Measurements from ENCODE around the gene FAT2. TPM values are rescaled to one million over a fixed set of nuclear protein-coding genes. Genes with fewer than 3 reads are reported as not detected.
A peak's percentile ranks its signal among the peaks of the same experiment; 100 is the strongest.

Gene FAT2
- total RNA-seq, 2 experiments from 2014 or later: not detected

- H3K36me3 Mint-ChIP-seq: no peaks in the 10 kb centered on the region
- no peak overlapping the region for H3K27ac Mint-ChIP-seq
- H3K9me3 Mint-ChIP-seq (ENCODE audit: low read depth): no peaks in the 10 kb centered on the region
- ATAC-seq (no peak), DNase-seq (no peak)
- peaks cover 23% of the 10 kb centered on the region for H3K27me3 Mint-ChIP-seq
- H3K4me1 Mint-ChIP-seq: no peaks in the 10 kb centered on the region
- CTCF ChIA-PET: interaction anchor here (1.1 to 1.3 kb wide), 2 partner anchors 46 to 158 kb away, joined by 3 read pairs; partner anchors contain the start of gene SLC36A1
- no peak overlapping the region for H3K4me3 Mint-ChIP-seq
These were observed 14.4 kb upstream of the FAT2 start for GRCh38 chr5:151605559-151605958.

DNA sequence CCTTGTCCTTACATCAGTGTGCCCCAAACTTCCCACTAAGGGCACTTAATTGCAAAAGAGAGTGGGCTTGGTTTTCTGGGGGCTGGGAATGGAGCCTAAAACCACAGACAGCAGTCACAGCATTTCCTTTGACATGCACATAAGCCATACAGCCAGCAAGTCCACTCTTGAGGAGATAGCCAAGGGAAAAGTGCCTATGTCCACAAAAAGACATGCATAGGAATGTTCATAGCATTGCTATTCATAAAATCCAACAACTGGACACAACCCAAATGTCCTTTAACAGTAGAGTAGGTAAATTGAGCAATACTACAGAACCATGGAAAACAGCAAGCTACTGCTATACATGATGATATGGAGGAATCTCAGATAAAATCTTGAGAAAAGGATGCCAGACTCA, 11.7 kb upstream of the FAT2 start:
- Mint-ChIP-seq H3K4me3 (no peak overlapping the region), H3K27ac (no peak overlapping the region), H3K36me3 (no peaks in the 10 kb centered on the region), H3K27me3 (peaks cover 16% of the 10 kb centered on the region), H3K4me1 (peaks cover 6% of the 10 kb centered on the region), H3K9me3 (ENCODE audit: low read depth) (no peaks in the 10 kb centered on the region)
- DNase-seq: no peak
- no peak for ATAC-seq
- CTCF ChIA-PET: no interaction called here

DNA sequence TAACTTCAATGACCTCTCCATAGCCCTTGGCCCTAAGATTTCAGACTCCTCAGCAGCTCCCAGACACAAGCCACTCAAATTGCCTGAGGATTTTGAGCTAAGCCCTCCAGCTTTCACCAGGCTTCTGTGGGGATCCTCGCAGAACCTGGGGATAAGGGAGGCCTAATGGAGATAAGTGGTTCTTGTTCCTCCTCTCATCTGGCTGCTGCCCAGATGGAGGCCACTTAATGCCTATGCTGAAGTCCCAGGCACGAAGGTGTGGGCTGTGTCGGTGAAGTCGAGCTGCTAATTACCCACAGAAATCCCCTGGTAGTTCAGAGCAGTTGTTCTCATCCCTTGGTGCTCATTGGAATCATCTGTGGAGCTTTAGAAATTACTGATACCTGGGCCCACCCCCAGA, 10.3 kb upstream of the FAT2 start:
- CTCF ChIA-PET: no interaction called here
- Mint-ChIP-seq H3K9me3 (ENCODE audit: low read depth) (no peaks in the 10 kb centered on the region), H3K27me3 (peaks cover 9% of the 10 kb centered on the region), H3K36me3 (no peaks in the 10 kb centered on the region), H3K4me3 (no peak overlapping the region), H3K27ac (no peak overlapping the region), H3K4me1 (peaks cover 6% of the 10 kb centered on the region)
- ATAC-seq: no peak
- no peak for DNase-seq

GRCh38 chr5:151600069-151600665, 9.0 kb upstream of the FAT2 start:
- Mint-ChIP-seq H3K27me3 (peaks cover 9% of the 10 kb centered on the region), H3K4me3 (no peak overlapping the region), H3K9me3 (ENCODE audit: low read depth) (no peaks in the 10 kb centered on the region), H3K27ac (no peak overlapping the region), H3K4me1 (peaks cover 6% of the 10 kb centered on the region), H3K36me3 (no peaks in the 10 kb centered on the region)
- ATAC-seq: no peak
- CTCF ChIA-PET: no interaction called here
- no peak for DNase-seq

GRCh38 chr5:151598984-151599383, 7.9 kb upstream of the FAT2 start:
- DNase-seq (no peak), ATAC-seq (no peak)
- Mint-ChIP-seq H3K4me3 (no peak overlapping the region), H3K27me3 (peaks cover 7% of the 10 kb centered on the region), H3K9me3 (ENCODE audit: low read depth) (no peaks in the 10 kb centered on the region), H3K4me1 (peaks cover 6% of the 10 kb centered on the region), H3K27ac (no peak overlapping the region), H3K36me3 (no peaks in the 10 kb centered on the region)
- CTCF ChIA-PET: interaction anchor here (0.9 kb wide), 1 partner anchor 44 kb away, joined by 3 read pairs; no protein-coding TSS in a partner anchor

GRCh38 chr5:151598549-151598948, 7.4 kb upstream of the FAT2 start:
- Mint-ChIP-seq H3K27ac (no peak overlapping the region), H3K36me3 (no peaks in the 10 kb centered on the region), H3K9me3 (ENCODE audit: low read depth) (no peaks in the 10 kb centered on the region), H3K4me3 (no peak overlapping the region), H3K27me3 (peaks cover 7% of the 10 kb centered on the region), H3K4me1 (peaks cover 6% of the 10 kb centered on the region)
- CTCF ChIA-PET: interaction anchor here (0.7 to 0.9 kb wide), 2 partner anchors 43 to 53 kb away, joined by 3 read pairs; no protein-coding TSS in a partner anchor
- DNase-seq (no peak), ATAC-seq (peak; percentile 12)

GRCh38 chr5:151597749-151598148, 6.6 kb upstream of the FAT2 start:
- DNase-seq: no peak
- no peak for ATAC-seq
- CTCF ChIA-PET: no interaction called here
- peaks cover 6% of the 10 kb centered on the region for H3K4me1 Mint-ChIP-seq
- H3K27ac Mint-ChIP-seq: no peak overlapping the region
- no peaks in the 10 kb centered on the region for H3K9me3 Mint-ChIP-seq (ENCODE audit: low read depth)
- no peak overlapping the region for H3K4me3 Mint-ChIP-seq
- no peaks in the 10 kb centered on the region for H3K36me3 Mint-ChIP-seq
- peaks cover 2% of the 10 kb centered on the region for H3K27me3 Mint-ChIP-seq

GRCh38 chr5:151596828-151597539, 5.9 kb upstream of the FAT2 start:
- H3K27ac Mint-ChIP-seq: no peak overlapping the region
- H3K4me1 Mint-ChIP-seq: peaks cover 6% of the 10 kb centered on the region
- no peaks in the 10 kb centered on the region for H3K27me3 Mint-ChIP-seq
- no peak for ATAC-seq
- no peaks in the 10 kb centered on the region for H3K36me3 Mint-ChIP-seq
- no peak overlapping the region for H3K4me3 Mint-ChIP-seq
- DNase-seq: no peak
- CTCF ChIA-PET: no interaction called here
- no peaks in the 10 kb centered on the region for H3K9me3 Mint-ChIP-seq (ENCODE audit: low read depth)

DNA sequence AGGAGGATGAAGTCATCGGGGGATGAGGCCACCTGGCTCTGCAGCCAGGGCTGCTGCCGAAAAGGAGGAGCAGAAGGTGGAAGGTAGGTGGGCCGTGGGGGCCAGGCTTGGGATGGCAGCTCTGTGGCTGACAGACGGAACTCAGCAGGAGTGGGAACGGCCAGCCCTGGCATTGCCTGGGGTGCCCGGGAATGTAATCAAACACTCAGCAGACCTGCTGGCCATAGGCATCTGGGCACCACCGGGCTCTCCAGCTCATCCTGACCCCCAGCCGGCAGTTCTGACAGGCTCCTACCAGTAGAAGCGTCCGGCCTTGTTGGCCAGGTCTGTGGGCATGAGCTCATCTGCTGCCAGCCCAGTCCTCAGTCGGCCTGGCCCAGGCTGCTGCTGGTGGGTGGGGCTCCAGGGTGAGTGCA, 4.3 kb upstream of the FAT2 start:
- CTCF ChIA-PET: no interaction called here
- no peaks in the 10 kb centered on the region for H3K9me3 Mint-ChIP-seq (ENCODE audit: low read depth)
- no peak for ATAC-seq
- H3K27me3 Mint-ChIP-seq: no peaks in the 10 kb centered on the region
- H3K27ac Mint-ChIP-seq: no peak overlapping the region
- H3K4me3 Mint-ChIP-seq: no peak overlapping the region
- peaks cover 6% of the 10 kb centered on the region for H3K4me1 Mint-ChIP-seq
- no peak for DNase-seq
- H3K36me3 Mint-ChIP-seq: no peaks in the 10 kb centered on the region

- DNase-seq (no peak), ATAC-seq (no peak)
- no peaks in the 10 kb centered on the region for H3K9me3 Mint-ChIP-seq (ENCODE audit: low read depth)
- H3K4me3 Mint-ChIP-seq: no peak overlapping the region
- no peaks in the 10 kb centered on the region for H3K4me1 Mint-ChIP-seq
- H3K27me3 Mint-ChIP-seq: no peaks in the 10 kb centered on the region
- CTCF ChIA-PET: interaction anchor here (1.1 kb wide), 1 partner anchor 66 kb away, joined by 3 read pairs; no protein-coding TSS in a partner anchor
- H3K27ac Mint-ChIP-seq: no peak overlapping the region
- H3K36me3 Mint-ChIP-seq: no peaks in the 10 kb centered on the region
These were observed 1.8 kb upstream of the FAT2 start for GRCh38 chr5:151592855-151593408.

GRCh38 chr5:151589878-151590570, 1.1 kb downstream of the FAT2 start:
- Mint-ChIP-seq H3K27me3 (no peaks in the 10 kb centered on the region), H3K4me3 (no peak overlapping the region), H3K9me3 (ENCODE audit: low read depth) (no peaks in the 10 kb centered on the region), H3K4me1 (no peaks in the 10 kb centered on the region), H3K36me3 (no peaks in the 10 kb centered on the region), H3K27ac (no peak overlapping the region)
- DNase-seq: no peak
- CTCF ChIA-PET: no interaction called here
- ATAC-seq: no peak

DNA sequence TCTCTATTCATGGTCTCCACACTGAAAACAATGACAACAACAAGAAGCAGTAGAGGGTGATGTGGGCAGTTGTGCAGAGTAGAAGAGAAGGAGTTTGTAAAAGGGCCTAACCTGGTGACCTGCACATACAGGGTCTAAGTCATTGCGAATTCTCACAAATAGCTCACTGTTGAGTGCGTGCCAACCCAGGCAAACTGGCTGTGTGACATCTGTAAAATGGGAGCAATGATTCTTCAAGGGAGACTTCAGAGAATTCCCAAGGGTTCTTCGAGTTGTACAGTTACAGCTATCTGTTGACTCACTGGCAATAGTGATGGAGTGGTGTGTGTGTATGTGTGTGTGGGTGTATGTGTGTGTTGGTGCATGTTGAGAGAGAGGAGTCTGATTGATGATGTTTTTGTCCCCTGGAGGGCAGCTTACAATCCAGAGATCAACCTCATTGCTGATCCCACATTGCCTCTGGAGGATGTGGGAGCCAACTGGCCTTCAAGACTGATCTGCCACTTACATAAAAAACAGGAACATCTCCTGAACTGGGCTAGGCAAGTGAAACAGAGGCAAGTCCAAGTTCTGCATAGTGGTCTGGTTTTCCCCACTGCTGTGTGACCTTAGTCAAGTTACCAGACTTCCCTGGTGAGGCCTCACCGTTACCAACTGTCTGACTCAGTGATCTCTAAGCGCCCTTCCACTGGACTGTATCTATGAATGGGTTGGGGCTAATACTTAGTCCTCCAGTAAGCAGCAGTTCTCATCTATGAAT, 3.2 kb downstream of the FAT2 start:
- Mint-ChIP-seq H3K27ac (no peak overlapping the region), H3K4me1 (no peaks in the 10 kb centered on the region), H3K36me3 (no peaks in the 10 kb centered on the region), H3K4me3 (no peak overlapping the region), H3K9me3 (ENCODE audit: low read depth) (no peaks in the 10 kb centered on the region), H3K27me3 (no peaks in the 10 kb centered on the region)
- CTCF ChIA-PET: no interaction called here
- no peak for DNase-seq
- no peak for ATAC-seq

DNA sequence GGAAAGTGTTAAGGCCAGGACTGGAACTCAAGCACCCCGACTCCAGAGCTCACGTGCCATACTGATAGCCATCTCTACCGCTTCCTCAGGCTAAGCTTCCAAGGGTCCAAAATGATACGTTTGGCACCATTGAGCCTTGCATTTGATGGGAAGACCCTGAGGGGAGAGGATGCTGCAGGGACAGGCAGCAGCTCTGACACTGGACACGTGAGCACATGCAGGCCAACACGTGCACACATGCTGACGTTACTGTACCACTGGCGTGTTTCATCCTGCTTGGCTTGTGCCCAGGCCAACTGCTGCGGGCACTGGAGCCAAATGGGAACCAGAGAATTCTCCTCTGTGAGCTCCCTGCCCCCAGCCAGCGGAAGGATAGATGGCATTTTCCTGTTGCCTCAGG, 5.2 kb downstream of the FAT2 start:
- Mint-ChIP-seq H3K27ac (no peak overlapping the region), H3K27me3 (no peaks in the 10 kb centered on the region), H3K36me3 (no peaks in the 10 kb centered on the region), H3K4me1 (no peaks in the 10 kb centered on the region), H3K4me3 (no peak overlapping the region), H3K9me3 (ENCODE audit: low read depth) (no peaks in the 10 kb centered on the region)
- ATAC-seq (no peak), DNase-seq (no peak)
- CTCF ChIA-PET: no interaction called here

Measured in activated CD8-positive, alpha-beta memory T cell treated with anti-CD3 and anti-CD28 coated beads, Interleukin-2, amount 10 ng/mL, durations not matched to agents 7 days and 5 days (primary cell).